Stomach (tissue), 9 donors: Measurements from ENCODE around the gene GNL1. TPM values are rescaled to one million over a fixed set of nuclear protein-coding genes. Genes with fewer than 3 reads are reported as not detected.
A peak's percentile ranks its signal among the peaks of the same experiment; 100 is the strongest.

Experiments used
- DNase-seq, 2 donors: peaks; one replicate each; pipeline versions ENCODE4 v3.0.0 to v3.0.0-alpha.2; 2013 to 2019
- H3K27ac ChIP-seq, 5 donors: fragments of 200-600 bp in 4 of 5; sonication (generic) in 4 of 5; one replicate each; pipeline ENCODE4 v1.5.1; 2013 to 2019; ENCODE audit warnings: mild to moderate bottlenecking in 1 of 5, moderate library complexity in 1 of 5
- H3K27me3 ChIP-seq, 3 donors: fragments of 200-600 bp; sonication (generic); one replicate each; pipeline ENCODE4 v1.5.1; 2017 to 2019; ENCODE audit warnings: mixed run types in 1 of 3
- H3K36me3 ChIP-seq, 4 donors: fragments of 200-600 bp; sonication (generic); 1 replicate in 3 of 4; 2 replicates in 1 of 4; pipeline ENCODE4 v1.5.1; 2016 to 2019
- H3K4me1 ChIP-seq, 4 donors: fragments of 200-600 bp; sonication (generic); one replicate each; pipeline ENCODE4 v1.5.1; 2016 to 2019
- H3K4me3 ChIP-seq, 4 donors: fragments of 200-600 bp; sonication (generic) in 3 of 4; one replicate each; pipeline ENCODE4 v1.5.1; 2016 to 2019; ENCODE audit warnings: mild to moderate bottlenecking in 1 of 4
- H3K9me3 ChIP-seq, 4 donors: fragments of 200-600 bp; sonication (generic); one replicate each; pipeline ENCODE4 v1.5.1; 2016 to 2019
- EP300 ChIP-seq: sonication (generic); formaldehyde crosslinking; IDR thresholded peaks from one replicate; pipeline ENCODE4 v1.6.1; 2017; ENCODE audit warnings: antibody characterized with exemption
- POLR2A ChIP-seq, 4 donors: fragments of 450-650 bp; IDR thresholded peaks; one replicate each; pipeline ENCODE4 v1.6.1; 2016; ENCODE audit warnings: antibody characterized with exemption in 4 of 4, control low read depth in 2 of 4, mild to moderate bottlenecking in 1 of 4, moderate library complexity in 1 of 4
- POLR2AphosphoS5 ChIP-seq, 3 donors: sonication (generic); formaldehyde crosslinking; IDR thresholded peaks; one replicate each; pipeline ENCODE4 v1.6.1; 2016; ENCODE audit warnings: antibody characterized with exemption in 3 of 3
- whole genome bisulfite sequencing, 5 donors: extraction: QIAGEN DNeasy Blood & Tissue Kit in 3 of 5; methylation state at CpG; one replicate each; pipeline versions ENCODE4 v1.1.5 to v1.1.7; 2013 to 2018; 5-methylcytosine and 5-hydroxymethylcytosine counted together
- intact Hi-C: fragments of 100-400 bp; cut with DNase I; formaldehyde crosslinking; loops from one replicate; pipeline ENCODE4 v1.15.1; 2023; ENCODE audit warnings: low total_unique reads
- polyA plus RNA-seq, 3 donors: library from polyadenylated mRNA; stranded (reverse); fragments of 200-250 nt; gene quantifications; one replicate each; pipeline ENCODE4 v1.2.3, GENCODE V29; 2013
- total RNA-seq, 5 donors: library from RNA; depleted of rRNA; stranded (reverse); fragments of >200 nt; gene quantifications; one replicate each; pipeline versions ENCODE4 v1.1.0 to v1.2.3, GENCODE V29; 2014 to 2016
- TF ChIP-seq, protein P1 (sequence below), 7 experiments: fragments of 450-650 bp in 4 of 7; fragments of 200-600 bp in 3 of 7; sonication (generic) in 3 of 7; IDR thresholded peaks; one replicate each; pipeline ENCODE4 v1.5.1; 2016 to 2019; ENCODE audit warnings: antibody characterized with exemption in 7 of 7, control low read depth in 2 of 7, mild to moderate bottlenecking in 1 of 7
- donor health status: healthy with polysubstance abuse.
- donor health status: Bipolar disorder and iron deficiency.
- donor health status: healthy.

GNL1 gene
- total and polyA plus RNA-seq, 8 donors, result 12.7 to 53.3 (median 31.2) TPM

DNA sequence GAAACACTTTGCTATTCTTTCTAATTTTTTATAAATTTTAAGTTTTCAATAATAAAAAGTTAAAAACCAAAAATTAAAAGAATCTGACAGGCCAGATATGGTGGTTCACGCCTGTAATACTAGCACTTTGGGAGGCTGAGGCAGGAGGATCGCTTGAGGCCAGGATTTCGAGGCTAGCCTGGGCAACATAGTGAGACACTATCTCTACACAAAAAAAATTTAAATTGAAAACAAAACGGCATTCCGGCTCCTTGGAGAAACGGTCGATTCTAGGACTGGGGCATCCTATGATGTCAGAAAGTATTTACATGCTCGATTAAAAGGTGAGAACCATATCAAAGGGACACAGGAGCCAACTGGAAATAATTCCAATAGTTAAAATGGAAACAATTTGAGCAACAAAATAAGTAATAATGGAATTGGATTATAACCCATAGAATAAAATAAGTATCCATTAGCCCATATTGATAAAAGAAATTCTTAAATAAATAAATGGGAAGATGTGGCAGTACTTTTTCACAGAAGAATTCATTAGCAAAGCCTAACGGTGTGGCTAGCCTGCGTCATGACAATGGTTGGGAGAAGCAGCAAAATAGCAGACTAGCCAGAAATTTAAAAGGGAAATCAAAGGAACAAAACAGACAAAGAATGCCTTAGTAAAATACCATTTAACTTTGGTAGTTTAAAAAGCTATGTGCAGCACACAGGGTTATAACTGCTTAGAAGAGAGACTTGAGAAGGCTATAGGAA, 45.7 kb downstream of the GNL1 start:
- H3K36me3 ChIP-seq, result no peaks in the 10 kb centered on the region
- H3K27ac ChIP-seq, result peak overlapping the region in 2 of 5 donors; percentile 47 to 63
- peaks cover 0 to 22% (median 3%) of the 10 kb centered on the region in 4 donors for H3K4me1 ChIP-seq
- no peak overlapping the region for H3K4me3 ChIP-seq
- no peak for DNase-seq
- intact Hi-C loops, result no loop called here
- TF ChIP-seq, protein P1, sequence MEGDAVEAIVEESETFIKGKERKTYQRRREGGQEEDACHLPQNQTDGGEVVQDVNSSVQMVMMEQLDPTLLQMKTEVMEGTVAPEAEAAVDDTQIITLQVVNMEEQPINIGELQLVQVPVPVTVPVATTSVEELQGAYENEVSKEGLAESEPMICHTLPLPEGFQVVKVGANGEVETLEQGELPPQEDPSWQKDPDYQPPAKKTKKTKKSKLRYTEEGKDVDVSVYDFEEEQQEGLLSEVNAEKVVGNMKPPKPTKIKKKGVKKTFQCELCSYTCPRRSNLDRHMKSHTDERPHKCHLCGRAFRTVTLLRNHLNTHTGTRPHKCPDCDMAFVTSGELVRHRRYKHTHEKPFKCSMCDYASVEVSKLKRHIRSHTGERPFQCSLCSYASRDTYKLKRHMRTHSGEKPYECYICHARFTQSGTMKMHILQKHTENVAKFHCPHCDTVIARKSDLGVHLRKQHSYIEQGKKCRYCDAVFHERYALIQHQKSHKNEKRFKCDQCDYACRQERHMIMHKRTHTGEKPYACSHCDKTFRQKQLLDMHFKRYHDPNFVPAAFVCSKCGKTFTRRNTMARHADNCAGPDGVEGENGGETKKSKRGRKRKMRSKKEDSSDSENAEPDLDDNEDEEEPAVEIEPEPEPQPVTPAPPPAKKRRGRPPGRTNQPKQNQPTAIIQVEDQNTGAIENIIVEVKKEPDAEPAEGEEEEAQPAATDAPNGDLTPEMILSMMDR (IDR thresholded peaks at IDR 0.05), result no peak
- TF ChIP-seq POLR2A (IDR thresholded peaks at IDR 0.05), result no peak
- no peak for TF ChIP-seq EP300
- TF ChIP-seq POLR2AphosphoS5 (IDR thresholded peaks at IDR 0.05), result no peak
- no peaks in the 10 kb centered on the region for H3K27me3 ChIP-seq
- no peaks in the 10 kb centered on the region for H3K9me3 ChIP-seq
- 78 to 84% (median 83%) methylated on average over 10 of the region's 10 CpGs for WGBS, 5 donors

DNA sequence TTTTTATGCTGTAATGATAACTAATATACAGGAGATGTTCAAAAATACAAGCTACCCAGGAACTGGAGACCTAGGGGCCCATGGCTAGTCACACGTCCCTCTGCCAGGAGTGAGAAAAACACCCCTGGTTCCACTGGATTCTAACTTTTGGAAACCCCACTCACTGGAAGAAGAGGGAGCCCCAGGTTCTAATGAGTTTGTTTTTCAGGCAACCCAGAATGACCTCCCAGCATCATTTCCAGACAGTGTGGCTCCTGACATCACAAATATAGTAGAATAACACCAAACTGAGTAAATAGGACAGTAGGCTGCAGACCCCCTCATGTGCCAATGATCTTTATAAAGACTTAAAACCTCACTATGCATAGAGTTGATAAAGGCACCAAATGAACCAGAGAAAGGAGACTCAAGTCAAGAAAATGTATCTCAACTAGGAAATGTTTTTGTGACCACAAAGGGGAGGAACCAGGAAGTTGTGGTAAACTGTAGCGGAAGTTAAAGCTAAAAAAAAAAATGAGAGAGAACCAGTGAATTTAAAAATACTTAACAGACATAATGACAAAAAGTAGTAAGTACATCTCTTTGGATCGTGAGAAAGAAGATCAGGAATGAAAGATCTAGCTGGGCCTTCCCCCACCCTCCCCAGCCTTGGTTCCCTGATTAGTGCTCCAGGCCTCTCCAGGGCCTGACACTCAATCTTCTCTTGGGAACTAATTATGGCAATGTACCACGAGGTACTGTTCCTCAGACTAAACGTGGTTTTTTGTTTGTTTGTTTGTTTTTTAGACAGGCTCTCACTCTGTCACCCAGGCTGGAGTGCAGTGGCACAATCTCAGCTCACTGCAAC, 47.2 kb downstream of the GNL1 start:
- 29 to 45% (median 35%) methylated on average over 5 of the region's 5 CpGs for WGBS, 5 donors
- TF ChIP-seq POLR2AphosphoS5 (IDR thresholded peaks at IDR 0.05) (no peak), EP300 (no peak)
- TF ChIP-seq, protein P1 (IDR thresholded peaks at IDR 0.05), result no peak
- H3K36me3 ChIP-seq, result no peaks in the 10 kb centered on the region
- peak overlapping the region; percentile 47 to 72 (median 63) for H3K27ac ChIP-seq
- H3K4me1 ChIP-seq, result peaks cover 0 to 17% (median 0%) of the 10 kb centered on the region in 4 donors
- intact Hi-C loops, result no loop called here
- no peaks in the 10 kb centered on the region for H3K27me3 ChIP-seq
- no peak overlapping the region for H3K4me3 ChIP-seq
- H3K9me3 ChIP-seq, result no peaks in the 10 kb centered on the region
- DNase-seq, result peak in 1 of 2 donors; percentile 55

DNA sequence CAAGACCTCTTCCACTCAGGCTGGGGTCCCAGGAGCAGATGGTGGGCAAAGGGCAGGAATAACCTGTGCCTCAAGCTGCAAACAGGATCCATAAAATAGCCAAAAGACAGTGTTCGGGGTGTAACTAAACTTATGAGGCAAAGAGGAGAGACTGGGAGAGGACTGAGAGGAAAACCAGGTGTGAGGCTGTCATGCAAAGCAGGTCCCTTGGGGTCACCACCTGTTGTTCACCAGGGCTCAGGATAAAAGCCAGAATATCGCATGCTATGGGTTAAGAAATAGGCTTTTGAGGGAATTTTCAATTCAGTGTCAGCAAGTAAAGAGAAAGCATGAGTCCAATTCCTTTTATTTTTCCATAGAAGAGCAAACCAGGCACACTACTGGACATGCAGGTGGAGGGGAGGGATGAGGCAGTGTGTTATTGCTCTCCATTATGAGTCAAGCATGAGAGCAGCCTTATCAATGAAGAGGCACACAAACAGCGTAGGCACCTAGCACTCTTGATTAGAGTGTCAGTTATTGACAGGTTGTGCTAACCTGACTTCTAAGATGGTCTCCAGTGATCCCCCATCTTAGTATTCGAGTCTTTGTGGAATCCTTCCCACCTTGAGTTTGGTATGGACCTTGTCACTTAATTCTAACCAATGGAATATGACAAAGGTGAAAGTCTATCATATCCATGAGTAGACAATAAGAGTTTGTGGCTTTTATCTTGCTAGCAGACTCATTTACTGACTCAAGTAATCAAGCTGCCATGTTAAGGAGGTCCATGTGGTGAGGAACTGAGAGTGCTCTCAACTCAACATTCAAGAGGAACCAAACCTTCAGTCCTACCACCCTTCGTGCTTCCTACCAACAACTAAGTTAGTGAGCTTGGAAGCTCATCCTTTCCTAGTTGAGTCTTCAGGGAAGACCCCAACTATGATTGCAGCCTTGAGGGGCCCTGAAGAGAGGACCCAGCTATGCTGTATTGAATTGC, 48.2 kb downstream of the GNL1 start:
- H3K27me3 ChIP-seq, result no peaks in the 10 kb centered on the region
- H3K27ac ChIP-seq, result peak overlapping the region; percentile 21 to 72 (median 47)
- DNase-seq, result no peak
- intact Hi-C loops, result no loop called here
- TF ChIP-seq POLR2AphosphoS5 (IDR thresholded peaks at IDR 0.05), result no peak
- TF ChIP-seq, protein P1 (IDR thresholded peaks at IDR 0.05), result no peak
- no peak for TF ChIP-seq POLR2A (IDR thresholded peaks at IDR 0.05)
- TF ChIP-seq EP300, result no peak
- peaks cover 0 to 17% (median 0%) of the 10 kb centered on the region in 4 donors for H3K4me1 ChIP-seq
- H3K9me3 ChIP-seq, result no peaks in the 10 kb centered on the region
- no peaks in the 10 kb centered on the region for H3K36me3 ChIP-seq
- no peak overlapping the region for H3K4me3 ChIP-seq
- 78 to 86% (median 81%) methylated on average over 5 of the region's 5 CpGs for WGBS, 5 donors
